ENCODE measurements around the gene SPATA32.
A peak's percentile ranks its signal among the peaks of the same experiment; 100 is the strongest.

SPATA32 gene

DNA sequence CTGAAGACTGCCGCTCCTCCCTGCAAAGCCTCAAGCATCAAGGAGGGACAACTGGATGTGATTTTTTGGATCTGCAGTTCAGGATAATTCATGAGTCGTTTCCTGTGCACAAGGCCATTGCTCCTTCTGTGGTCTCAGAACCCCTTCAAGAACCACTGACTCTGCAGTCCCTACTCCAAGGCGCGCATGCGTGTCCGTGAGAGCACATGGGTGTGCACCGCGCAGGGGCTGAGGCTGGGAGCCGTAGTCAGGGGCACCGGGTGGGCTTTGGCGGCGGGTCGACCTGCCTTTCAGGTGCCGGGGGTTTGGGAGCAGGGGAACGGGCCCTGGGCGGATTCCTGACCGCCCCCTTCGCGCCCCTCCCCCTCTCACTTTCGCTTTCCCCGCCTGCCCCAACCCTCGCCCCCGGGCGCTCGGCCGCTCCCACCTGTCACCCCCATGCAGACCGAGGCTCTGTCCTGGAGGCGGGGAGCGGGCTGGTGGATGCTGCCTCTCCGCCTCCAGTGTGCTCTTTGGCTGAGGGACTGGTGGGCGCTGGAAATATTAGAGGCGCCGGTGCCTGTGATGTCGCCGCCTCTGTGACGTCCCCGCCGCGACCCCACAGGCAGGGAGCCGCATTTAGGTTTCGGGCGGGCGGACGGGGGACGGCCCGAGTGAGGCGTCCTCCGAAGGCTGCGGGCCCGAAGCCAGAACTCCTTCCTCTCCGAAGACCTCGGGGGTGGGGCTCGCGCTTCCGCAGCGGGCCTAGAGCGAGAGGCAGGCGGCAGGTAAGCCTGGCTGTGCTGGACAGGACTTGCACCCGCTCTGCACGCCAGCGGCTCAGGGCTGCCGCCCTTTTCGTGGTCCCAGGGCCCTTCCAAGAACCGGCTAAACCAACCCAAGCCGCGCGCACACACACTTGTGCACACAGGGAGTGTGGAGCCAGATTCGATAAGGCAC, at the start of gene SPATA32:
SPATA32 (minus strand) TSS at position 518 of the 939 bp plus-strand sequence; CDS start at position 440, 78 bp downstream.
- TF ChIP-seq CTCF (IDR thresholded peaks at IDR 0.05; ENCODE audit: control insufficient read depth, insufficient read depth, low read depth, low read length, missing control alignments), result no peak
- no peak within 1 kb of the TSS for H3K4me3 ChIP-seq (ENCODE audit: control insufficient read depth, low read depth, low read length)
- DNase-seq (ENCODE audit: low read depth), result no peak

- DNase-seq (ENCODE audit: low read depth), result no peak
- peak; percentile 17 for TF ChIP-seq CTCF (IDR thresholded peaks at IDR 0.05; ENCODE audit: control insufficient read depth, insufficient read depth, low read depth, low read length, missing control alignments)
- H3K4me3 ChIP-seq (ENCODE audit: control insufficient read depth, low read depth, low read length), result no peak overlapping the region
Measured at GRCh38 chr17:45311401-45311759, 49.5 kb upstream of the SPATA32 start.

- H3K4me3 ChIP-seq (ENCODE audit: control insufficient read depth, low read depth, low read length), result no peak overlapping the region
- no peak for DNase-seq (ENCODE audit: low read depth)
- TF ChIP-seq CTCF (IDR thresholded peaks at IDR 0.05; ENCODE audit: control insufficient read depth, insufficient read depth, low read depth, low read length, missing control alignments), result no peak
Measured at GRCh38 chr17:45310380-45311324, 48.8 kb upstream of the SPATA32 start.

DNA sequence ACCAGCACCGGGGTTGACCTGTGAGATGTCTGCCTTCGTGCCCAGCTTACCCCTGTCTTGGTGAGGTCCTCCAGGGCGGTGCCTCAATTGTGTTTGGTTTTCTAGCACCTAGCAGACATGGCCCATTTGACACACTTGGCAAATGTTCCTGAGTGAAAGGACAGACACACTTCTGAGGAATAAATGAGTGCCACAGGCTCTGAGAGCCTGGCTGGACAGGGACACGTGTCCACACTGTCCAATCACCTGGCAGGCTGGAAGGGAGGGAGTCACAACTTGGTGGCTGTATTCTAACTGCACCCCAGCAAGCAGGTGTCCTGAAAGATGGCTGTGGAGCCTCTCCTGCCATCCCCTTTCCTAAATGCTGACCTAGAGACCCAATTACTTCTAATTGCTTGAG, 47.5 kb upstream of the SPATA32 start:
- no peak for TF ChIP-seq CTCF (IDR thresholded peaks at IDR 0.05; ENCODE audit: control insufficient read depth, insufficient read depth, low read depth, low read length, missing control alignments)
- DNase-seq (ENCODE audit: low read depth), result no peak
- H3K4me3 ChIP-seq (ENCODE audit: control insufficient read depth, low read depth, low read length), result no peak overlapping the region

DNA sequence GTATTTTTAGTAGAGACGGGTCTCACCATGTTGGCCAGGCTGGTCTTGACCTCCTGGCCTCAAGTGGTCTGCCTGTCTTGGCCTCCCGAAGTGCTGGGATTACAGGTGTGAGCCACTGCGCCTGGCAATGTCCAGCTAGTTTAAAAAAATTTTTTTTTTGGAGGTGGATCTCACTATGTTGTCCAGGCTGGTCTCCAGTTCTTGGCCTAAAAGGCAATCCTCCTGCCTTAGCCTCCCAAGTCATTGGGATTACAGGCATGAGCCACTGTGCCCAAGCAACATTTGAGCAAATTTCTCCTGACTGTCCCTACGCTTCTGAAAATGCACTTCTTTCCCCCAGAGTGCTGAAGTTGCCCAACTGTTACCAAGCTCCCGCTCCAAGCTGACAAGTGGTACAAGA, 46.9 kb upstream of the SPATA32 start:
- H3K4me3 ChIP-seq (ENCODE audit: control insufficient read depth, low read depth, low read length), result no peak overlapping the region
- no peak for TF ChIP-seq CTCF (IDR thresholded peaks at IDR 0.05; ENCODE audit: control insufficient read depth, insufficient read depth, low read depth, low read length, missing control alignments)
- DNase-seq (ENCODE audit: low read depth), result no peak

GRCh38 chr17:45308016-45308365, 46.1 kb upstream of the SPATA32 start:
- no peak for TF ChIP-seq CTCF (IDR thresholded peaks at IDR 0.05; ENCODE audit: control insufficient read depth, insufficient read depth, low read depth, low read length, missing control alignments)

More at GRCh38 chr17:45308016-45308365, 46.1 kb upstream of the SPATA32 start:
- H3K4me3 ChIP-seq (ENCODE audit: control insufficient read depth, low read depth, low read length), result no peak overlapping the region
- DNase-seq (ENCODE audit: low read depth), result no peak
